Peyer's patch (tissue), 4 donors: ENCODE data around the gene PHC2.

Experiments
- CTCF ChIP-seq, 6 experiments: fragments of 450-650 bp in 4 of 6; fragments of 200-600 bp in 2 of 6; sonication (generic) in 1 of 6; IDR thresholded peaks; one replicate each; pipeline ENCODE4 v1.5.1; 2017 to 2019; ENCODE audit warnings: antibody characterized with exemption in 6 of 6, mild to moderate bottlenecking in 3 of 6, moderate library complexity in 1 of 6
- POLR2A ChIP-seq, 2 donors: fragments of 450-650 bp; IDR thresholded peaks; one replicate each; pipeline ENCODE4 v1.5.1; 2017; ENCODE audit warnings: antibody characterized with exemption in 2 of 2, mild to moderate bottlenecking in 2 of 2, moderate library complexity in 2 of 2

- TF ChIP-seq CTCF (IDR thresholded peaks at IDR 0.05) (no peak), POLR2A (IDR thresholded peaks at IDR 0.05) (no peak)
These were observed 50.1 kb downstream of the PHC2 start for GRCh38 chr1:33380811-33381210.
